RWPE2 (cell line): ENCODE measurements around the gene LMCD1.

Experiments used
- ATAC-seq: fragments of 200-7000 bp; cut with Tn5 transposase; 3 replicates; pipeline ENCODE4 v1.9.1; 2021; ENCODE audit warnings: low read depth
- DNase-seq: peaks from one replicate; pipeline ENCODE4 v3.0.0-alpha.2; 2020; ENCODE audit warnings: low spot score
- H3K27ac ChIP-seq: fragments of 450-650 bp; 2 replicates; pipeline ENCODE4 v1.5.1; 2017; ENCODE audit warnings: mild to moderate bottlenecking; ENCODE audit not compliant: poor library complexity, severe bottlenecking
- H3K27me3 ChIP-seq: fragments of 250-450 bp; sonication (Bioruptor Pico); 2 replicates; pipeline ENCODE4 v1.5.1; 2021; ENCODE audit warnings: mild to moderate bottlenecking, moderate library complexity; ENCODE audit not compliant: insufficient read depth, poor library complexity, severe bottlenecking
- H3K36me3 ChIP-seq: fragments of 250-450 bp; sonication (Bioruptor Pico); 2 replicates; pipeline ENCODE4 v1.5.1; 2020; ENCODE audit warnings: low read depth, mild to moderate bottlenecking, moderate library complexity
- H3K4me1 ChIP-seq: fragments of 250-450 bp; sonication (Bioruptor Pico); 2 replicates; pipeline ENCODE4 v1.5.1; 2021; ENCODE audit warnings: mild to moderate bottlenecking, moderate library complexity; ENCODE audit not compliant: insufficient read depth, poor library complexity, severe bottlenecking
- H3K4me3 ChIP-seq: fragments of 250-450 bp; sonication (Bioruptor Pico); 2 replicates; pipeline ENCODE4 v1.5.1; 2021; ENCODE audit warnings: mild to moderate bottlenecking, moderate library complexity; ENCODE audit not compliant: severe bottlenecking
- H3K9me3 ChIP-seq: fragments of 250-450 bp; sonication (Bioruptor Pico); 2 replicates; pipeline ENCODE4 v1.5.1; 2021; ENCODE audit warnings: mild to moderate bottlenecking, moderate library complexity; ENCODE audit not compliant: severe bottlenecking
- TF ChIP-seq, protein P1 (sequence below): fragments of 450-650 bp; IDR thresholded peaks from one replicate; pipeline ENCODE4 v1.5.1; 2017; ENCODE audit warnings: mild to moderate bottlenecking, moderate library complexity; ENCODE audit not compliant: poor library complexity, severe bottlenecking

LMCD1 gene

DNA sequence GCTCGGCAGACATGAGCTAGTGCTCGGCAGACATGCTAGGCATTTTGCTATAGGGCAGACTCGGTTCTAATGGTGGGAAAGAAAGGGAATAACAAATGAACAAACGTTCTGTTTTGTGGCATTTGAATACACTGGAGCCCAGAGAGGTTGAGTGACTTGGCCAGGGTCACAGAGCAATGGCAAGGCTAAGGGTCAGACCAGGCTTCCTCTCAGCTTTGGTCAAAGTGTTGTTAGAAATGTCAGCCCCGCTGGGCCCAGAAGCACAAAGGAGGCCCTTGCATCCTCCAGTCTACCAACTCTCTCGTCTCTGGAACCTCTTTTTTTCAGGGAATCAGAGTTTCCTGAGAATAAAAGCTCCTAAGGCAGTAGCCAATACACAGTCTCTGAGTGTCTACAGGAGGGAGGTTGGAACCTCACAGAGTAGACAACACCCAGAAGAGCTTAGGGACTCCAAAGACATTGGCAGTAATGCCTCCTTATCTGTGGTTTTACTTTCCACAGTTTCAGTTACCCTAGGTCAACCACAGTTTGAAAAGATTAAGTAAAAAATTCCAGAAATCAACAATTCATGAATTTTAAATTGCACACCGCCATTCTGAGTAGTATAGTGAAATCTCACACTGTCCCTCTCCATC, 95.7 kb downstream of the LMCD1 start:
- DNase-seq = no peak
- no peaks in the 10 kb centered on the region for H3K9me3 ChIP-seq
- peaks cover 3% of the 10 kb centered on the region for H3K4me1 ChIP-seq
- TF ChIP-seq, protein P1, sequence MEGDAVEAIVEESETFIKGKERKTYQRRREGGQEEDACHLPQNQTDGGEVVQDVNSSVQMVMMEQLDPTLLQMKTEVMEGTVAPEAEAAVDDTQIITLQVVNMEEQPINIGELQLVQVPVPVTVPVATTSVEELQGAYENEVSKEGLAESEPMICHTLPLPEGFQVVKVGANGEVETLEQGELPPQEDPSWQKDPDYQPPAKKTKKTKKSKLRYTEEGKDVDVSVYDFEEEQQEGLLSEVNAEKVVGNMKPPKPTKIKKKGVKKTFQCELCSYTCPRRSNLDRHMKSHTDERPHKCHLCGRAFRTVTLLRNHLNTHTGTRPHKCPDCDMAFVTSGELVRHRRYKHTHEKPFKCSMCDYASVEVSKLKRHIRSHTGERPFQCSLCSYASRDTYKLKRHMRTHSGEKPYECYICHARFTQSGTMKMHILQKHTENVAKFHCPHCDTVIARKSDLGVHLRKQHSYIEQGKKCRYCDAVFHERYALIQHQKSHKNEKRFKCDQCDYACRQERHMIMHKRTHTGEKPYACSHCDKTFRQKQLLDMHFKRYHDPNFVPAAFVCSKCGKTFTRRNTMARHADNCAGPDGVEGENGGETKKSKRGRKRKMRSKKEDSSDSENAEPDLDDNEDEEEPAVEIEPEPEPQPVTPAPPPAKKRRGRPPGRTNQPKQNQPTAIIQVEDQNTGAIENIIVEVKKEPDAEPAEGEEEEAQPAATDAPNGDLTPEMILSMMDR = no peak
- no peak overlapping the region for H3K27ac ChIP-seq
- no peak overlapping the region for H3K4me3 ChIP-seq
- no peak for ATAC-seq
- no peaks in the 10 kb centered on the region for H3K36me3 ChIP-seq
- H3K27me3 ChIP-seq = no peaks in the 10 kb centered on the region

DNA sequence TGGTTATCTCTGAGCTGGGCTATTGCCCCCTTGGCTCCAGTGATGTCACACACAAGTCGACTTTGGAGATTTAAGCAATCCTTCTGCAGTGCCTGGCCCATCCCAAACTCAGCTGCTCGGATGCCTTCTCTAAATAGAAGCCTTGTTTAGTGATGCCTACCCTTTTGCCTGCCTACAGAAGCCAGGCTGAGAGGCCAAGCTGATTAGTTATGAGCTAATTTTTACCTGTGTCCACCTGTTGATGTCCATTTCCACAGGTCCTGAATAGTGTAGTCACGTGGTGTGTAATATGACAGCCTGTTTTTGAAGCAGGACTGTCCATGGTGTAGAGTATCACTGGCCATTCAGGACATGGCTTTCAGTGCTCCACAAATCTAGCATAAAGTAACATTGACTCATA, 97.5 kb downstream of the LMCD1 start:
- no peak for ATAC-seq

DNA sequence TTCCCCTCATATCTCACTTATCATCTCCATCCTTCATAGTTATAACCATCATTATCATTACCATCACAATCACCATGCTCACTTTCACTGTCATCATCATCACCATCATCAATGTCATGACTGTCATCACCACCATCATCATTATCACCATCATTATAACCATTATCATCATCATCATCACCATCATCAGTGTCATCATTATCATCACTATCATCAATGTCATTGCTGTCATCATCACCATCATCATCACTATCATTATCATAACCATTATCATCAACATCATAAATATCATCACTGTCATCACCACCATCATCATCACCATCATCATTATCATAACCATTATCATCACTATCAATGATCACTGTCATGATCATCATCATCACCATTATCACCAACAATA, 98.8 kb downstream of the LMCD1 start:
- H3K27ac ChIP-seq = no peak overlapping the region
- peaks cover 3% of the 10 kb centered on the region for H3K4me1 ChIP-seq
- DNase-seq (no peak), ATAC-seq (no peak)
- TF ChIP-seq, protein P1 = no peak
- no peaks in the 10 kb centered on the region for H3K9me3 ChIP-seq
- H3K4me3 ChIP-seq = no peak overlapping the region
- H3K27me3 ChIP-seq = no peaks in the 10 kb centered on the region
- no peaks in the 10 kb centered on the region for H3K36me3 ChIP-seq

More for the DNA sequence above, 97.5 kb downstream of the LMCD1 start:
- Histone ChIP-seq H3K36me3 (no peaks in the 10 kb centered on the region), H3K9me3 (no peaks in the 10 kb centered on the region), H3K4me1 (peaks cover 3% of the 10 kb centered on the region), H3K27ac (no peak overlapping the region), H3K4me3 (no peak overlapping the region), H3K27me3 (no peaks in the 10 kb centered on the region)
- TF ChIP-seq, protein P1 = no peak
- DNase-seq = no peak

DNA sequence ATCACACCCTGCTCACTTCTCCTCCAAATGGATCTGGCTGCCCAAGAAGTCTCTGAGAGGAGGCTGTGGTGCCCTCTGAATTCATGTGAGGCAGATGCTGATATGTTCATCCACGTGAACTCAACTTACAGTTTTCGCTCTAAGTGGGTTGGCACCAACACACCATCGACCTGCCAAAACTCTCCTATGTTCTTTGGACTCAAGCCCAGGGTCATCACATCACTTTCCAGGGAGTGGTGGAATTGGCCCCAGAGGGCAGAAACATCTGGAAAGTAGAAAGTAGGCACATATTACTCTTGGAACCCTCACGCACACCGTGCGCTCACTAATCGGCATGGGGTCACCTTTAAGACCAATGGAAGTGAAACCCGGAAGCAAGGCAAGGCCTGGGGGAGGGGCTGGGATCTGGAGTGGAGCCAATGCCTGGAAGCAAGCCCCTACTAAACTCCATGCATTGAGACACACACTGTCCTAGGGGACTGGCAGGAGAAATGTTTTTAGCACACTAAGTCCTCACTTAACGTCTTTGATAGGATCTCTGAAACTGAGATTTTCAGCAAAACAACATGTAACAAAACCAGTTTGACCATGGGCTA, 101.6 kb downstream of the LMCD1 start:
- H3K27ac ChIP-seq = no peak overlapping the region
- H3K4me3 ChIP-seq = no peak overlapping the region
- H3K27me3 ChIP-seq = no peaks in the 10 kb centered on the region
- ATAC-seq (no peak), DNase-seq (no peak)
- no peaks in the 10 kb centered on the region for H3K4me1 ChIP-seq
- no peaks in the 10 kb centered on the region for H3K9me3 ChIP-seq
- TF ChIP-seq, protein P1 = no peak
- no peaks in the 10 kb centered on the region for H3K36me3 ChIP-seq

DNA sequence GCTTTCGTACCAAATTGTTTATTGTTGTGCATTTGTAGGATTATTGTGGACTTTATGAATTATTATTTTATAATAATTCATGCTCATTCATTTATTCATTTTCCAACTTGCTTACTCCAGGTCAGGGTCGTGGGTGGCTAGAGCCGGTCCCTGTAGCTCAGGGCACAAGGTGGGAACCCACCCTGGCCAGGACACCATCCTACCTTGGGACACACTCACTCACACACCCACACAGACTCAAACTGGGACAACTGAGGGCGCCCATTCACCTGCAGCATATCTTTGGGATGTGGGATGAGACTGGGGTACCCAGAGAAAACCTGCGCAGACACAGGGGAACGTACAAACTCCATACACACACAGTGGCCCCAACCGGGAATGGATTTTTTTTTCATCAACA, 102.4 kb downstream of the LMCD1 start:
- no peaks in the 10 kb centered on the region for H3K9me3 ChIP-seq
- DNase-seq = no peak
- TF ChIP-seq, protein P1 = no peak
- no peak overlapping the region for H3K4me3 ChIP-seq
- H3K27ac ChIP-seq = no peak overlapping the region
- ATAC-seq = no peak
- H3K27me3 ChIP-seq = no peaks in the 10 kb centered on the region
- H3K4me1 ChIP-seq = no peaks in the 10 kb centered on the region
- H3K36me3 ChIP-seq = no peaks in the 10 kb centered on the region
